Measurements from ENCODE around the gene HIBCH. TPM values are rescaled to one million over a fixed set of nuclear protein-coding genes. Genes with fewer than 3 reads are reported as not detected.

The HIBCH gene, protein sequence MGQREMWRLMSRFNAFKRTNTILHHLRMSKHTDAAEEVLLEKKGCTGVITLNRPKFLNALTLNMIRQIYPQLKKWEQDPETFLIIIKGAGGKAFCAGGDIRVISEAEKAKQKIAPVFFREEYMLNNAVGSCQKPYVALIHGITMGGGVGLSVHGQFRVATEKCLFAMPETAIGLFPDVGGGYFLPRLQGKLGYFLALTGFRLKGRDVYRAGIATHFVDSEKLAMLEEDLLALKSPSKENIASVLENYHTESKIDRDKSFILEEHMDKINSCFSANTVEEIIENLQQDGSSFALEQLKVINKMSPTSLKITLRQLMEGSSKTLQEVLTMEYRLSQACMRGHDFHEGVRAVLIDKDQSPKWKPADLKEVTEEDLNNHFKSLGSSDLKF
- 10 to 100 TPM; 31.4 to 34.4 TPM for total RNA-seq

GRCh38 chr2:190319555-190320498 lies at the start of gene HIBCH:
Gene HIBCH, minus strand, starts transcription at chr2:190319826. Its CDS starts 76 bp downstream, at chr2:190319750.
- no peaks in the 10 kb centered on the region for H3K9me3 ChIP-seq
- H3K27me3 ChIP-seq (replicated peaks; ENCODE audit: insufficient read depth) = no peaks in the 10 kb centered on the region
- no peaks in the 10 kb centered on the region for H3K36me3 ChIP-seq
- TF ChIP-seq CTCF (IDR thresholded peaks at IDR 0.05) = peak; percentile 67
- H3K4me3 ChIP-seq = peak within 1 kb of the TSS; percentile 72
- ATAC-seq (ENCODE audit: insufficient number of reproducible peaks, low FRiP score, low read depth) (peak; percentile 95), DNase-seq (ENCODE audit: low spot score) (peak; percentile 95)
- peak within 1 kb of the TSS; percentile 75 to 83 for H3K27ac ChIP-seq
- H3K4me1 ChIP-seq (ENCODE audit: control insufficient read depth in 1 of 2, low read depth in 2 of 2) = peaks cover 16 to 37% of the 10 kb centered on the region in 2 donors

- peaks cover 22% of the 10 kb centered on the region for H3K36me3 ChIP-seq
- no peak for DNase-seq (ENCODE audit: low spot score)
- H3K9me3 ChIP-seq = no peaks in the 10 kb centered on the region
- no peak overlapping the region for H3K27ac ChIP-seq
- no peak for TF ChIP-seq CTCF (IDR thresholded peaks at IDR 0.05)
- H3K4me3 ChIP-seq = no peak overlapping the region
- H3K4me1 ChIP-seq (ENCODE audit: control insufficient read depth in 1 of 2, low read depth in 2 of 2) = peaks cover 0 to 9% of the 10 kb centered on the region in 2 donors
- ATAC-seq (ENCODE audit: insufficient number of reproducible peaks, low FRiP score, low read depth) = no peak
- no peaks in the 10 kb centered on the region for H3K27me3 ChIP-seq (replicated peaks; ENCODE audit: insufficient read depth)
Measured at GRCh38 chr2:190367091-190367490, 47.5 kb upstream of the HIBCH start.

DNA sequence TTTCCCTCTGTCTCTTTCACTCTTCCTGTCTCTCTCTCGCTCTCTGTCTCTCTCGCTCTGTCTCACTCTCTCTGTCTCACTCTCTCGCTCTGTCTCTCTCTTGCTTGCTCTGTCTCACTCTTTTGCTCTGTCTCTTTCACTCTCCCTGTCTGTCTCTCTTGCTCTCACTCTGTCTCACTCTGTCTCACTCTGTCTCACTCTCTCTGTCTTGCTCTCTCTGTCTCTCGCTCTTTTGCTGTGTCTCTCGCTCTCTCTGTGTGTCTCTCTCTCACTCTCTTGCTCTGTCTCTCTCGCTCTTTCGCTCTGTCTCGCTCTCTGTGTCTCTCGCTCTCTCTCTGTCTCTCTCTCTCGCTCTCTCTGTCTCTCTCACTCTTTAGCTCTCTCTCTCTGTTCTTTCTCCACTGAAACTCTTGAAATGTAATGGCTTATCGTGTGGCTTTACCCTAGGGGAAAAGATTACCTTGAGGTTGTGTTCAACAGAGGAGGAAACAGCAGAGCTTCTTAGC lies 46.7 kb upstream of the HIBCH start:
- H3K27ac ChIP-seq = no peak overlapping the region
- no peak for TF ChIP-seq CTCF (IDR thresholded peaks at IDR 0.05)
- H3K4me1 ChIP-seq (ENCODE audit: control insufficient read depth in 1 of 2, low read depth in 2 of 2) = peaks cover 0 to 2% of the 10 kb centered on the region in 2 donors
- H3K36me3 ChIP-seq = peaks cover 20% of the 10 kb centered on the region
- H3K4me3 ChIP-seq = no peak overlapping the region
- no peak for DNase-seq (ENCODE audit: low spot score)
- H3K27me3 ChIP-seq (replicated peaks; ENCODE audit: insufficient read depth) = no peaks in the 10 kb centered on the region
- ATAC-seq (ENCODE audit: insufficient number of reproducible peaks, low FRiP score, low read depth) = no peak
- no peaks in the 10 kb centered on the region for H3K9me3 ChIP-seq

GRCh38 chr2:190365499-190366204 lies 46.0 kb upstream of the HIBCH start:
- H3K27ac ChIP-seq = no peak overlapping the region
- ATAC-seq (ENCODE audit: insufficient number of reproducible peaks, low FRiP score, low read depth) = no peak
- no peaks in the 10 kb centered on the region for H3K9me3 ChIP-seq
- no peak overlapping the region for H3K4me3 ChIP-seq
- no peak for TF ChIP-seq CTCF (IDR thresholded peaks at IDR 0.05)
- H3K27me3 ChIP-seq (replicated peaks; ENCODE audit: insufficient read depth) = no peaks in the 10 kb centered on the region
- DNase-seq (ENCODE audit: low spot score) = no peak
- peaks cover 0 to under 1% of the 10 kb centered on the region in 2 donors for H3K4me1 ChIP-seq (ENCODE audit: control insufficient read depth in 1 of 2, low read depth in 2 of 2)
- peaks cover 16% of the 10 kb centered on the region for H3K36me3 ChIP-seq

Data from thoracic aorta (tissue), 2 donors.